ENCODE results near the gene HIGD1A.

The HIGD1A gene

DNA sequence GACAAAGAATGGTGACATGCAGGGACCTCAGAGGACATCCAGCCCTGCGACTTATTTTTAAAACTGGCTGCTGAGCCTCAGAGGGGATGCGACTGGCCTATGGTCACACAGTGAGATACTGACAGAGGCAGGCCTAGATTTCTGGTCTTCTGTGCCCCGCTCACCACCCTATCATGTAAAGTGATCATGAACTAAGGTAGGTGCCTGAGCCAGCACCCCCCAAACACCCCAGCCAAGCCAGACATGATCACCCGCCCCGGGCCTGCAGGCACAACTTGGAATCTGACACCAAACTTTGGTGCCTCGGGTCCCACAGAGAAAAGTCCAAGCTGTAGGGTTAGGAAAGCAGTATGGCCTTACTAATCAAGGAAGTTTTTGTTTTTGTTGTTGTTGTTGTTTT lies 67.8 kb downstream of the HIGD1A start:
- DNase-seq (ENCODE audit: low spot score), result no peak
- no peak for FAIRE-seq

GRCh38 chr3:42736081-42736480 lies 68.2 kb downstream of the HIGD1A start:
- no peak for FAIRE-seq
- DNase-seq (ENCODE audit: low spot score), result no peak

DNA sequence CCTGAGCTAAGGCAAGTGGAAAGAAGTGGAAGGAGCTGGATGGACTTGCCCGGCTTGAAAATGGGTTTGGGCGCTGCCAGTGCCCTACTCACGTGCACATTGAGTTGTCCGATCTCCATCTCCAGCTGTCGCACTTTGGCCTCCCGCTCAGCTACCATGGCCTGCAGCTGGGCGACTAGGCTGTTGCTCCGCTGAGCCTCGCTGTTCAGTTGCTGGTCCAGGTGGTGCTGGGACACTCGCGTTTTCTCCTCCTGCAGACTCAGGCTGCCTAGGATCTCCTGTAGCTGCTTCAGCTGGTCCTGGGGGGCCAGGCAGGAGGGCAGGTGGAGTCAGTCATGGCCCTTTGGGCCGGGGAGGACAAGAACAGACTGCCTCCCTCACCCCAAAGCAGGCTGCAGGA lies 68.7 kb downstream of the HIGD1A start:
- DNase-seq (ENCODE audit: low spot score) (no peak), FAIRE-seq (no peak)

GRCh38 chr3:42735019-42735418 lies 69.3 kb downstream of the HIGD1A start:
- FAIRE-seq (no peak), DNase-seq (ENCODE audit: low spot score) (no peak)

GRCh38 chr3:42734263-42734860 lies 69.9 kb downstream of the HIGD1A start:
- no peak for DNase-seq (ENCODE audit: low spot score)
- FAIRE-seq, result no peak

- FAIRE-seq (no peak), DNase-seq (ENCODE audit: low spot score) (no peak)
Measured at GRCh38 chr3:42733501-42734262, 70.6 kb downstream of the HIGD1A start.

All from RCC 7860 (cell line).